ENCODE results near the gene TTC7B.

GRCh38 chr14:90560558-90560957 lies 255.7 kb downstream of the TTC7B start:
- no peak for TF ChIP-seq PRDM10 (IDR thresholded peaks at IDR 0.05; ENCODE audit: partially characterized antibody)
- no peak for TF ChIP-seq CTCF (IDR thresholded peaks at IDR 0.05 in 2 of 3, conservative IDR thresholded peaks at IDR 0.05 in 1 of 3; ENCODE audit: insufficient read depth in 2 of 3, low read depth in 1 of 3, low read length in 3 of 3)
- no peak for TF ChIP-seq SIN3A (IDR thresholded peaks at IDR 0.05; ENCODE audit: borderline replicate concordance in 2 of 2, control insufficient read depth in 1 of 2, low read depth in 2 of 2, low read length in 2 of 2)
- no peak for TF ChIP-seq POLR2A (conservative IDR thresholded peaks at IDR 0.05)
- TF ChIP-seq CUX1 (CRISPR knock-in tag; IDR thresholded peaks at IDR 0.05): no peak
- TF ChIP-seq NBN (IDR thresholded peaks at IDR 0.05; ENCODE audit: low read depth): no peak
- no peak for TF ChIP-seq ZNF512 (tag; IDR thresholded peaks at IDR 0.05)
- TF ChIP-seq ADNP (tag; IDR thresholded peaks at IDR 0.05): no peak
- no peak for TF ChIP-seq MED1 (CRISPR knock-in tag; IDR thresholded peaks at IDR 0.05; ENCODE audit: borderline replicate concordance)
- TF ChIP-seq ATF7 (IDR thresholded peaks at IDR 0.05): no peak

Measured in K562 (cell line).